ENCODE results near the gene SMPD3.

GRCh38 chr16:68451676-68452075 lies 3.4 kb upstream of the SMPD3 start:
- TF ChIP-seq EP300 (IDR thresholded peaks at IDR 0.05) (no peak), GATA3 (IDR thresholded peaks at IDR 0.05; ENCODE audit: borderline replicate concordance) (no peak), MAX (IDR thresholded peaks at IDR 0.05) (no peak), ZFP36 (IDR thresholded peaks at IDR 0.05; ENCODE audit: borderline replicate concordance, partially characterized antibody) (no peak), CTCF (IDR thresholded peaks at IDR 0.05) (no peak), PBX3 (IDR thresholded peaks at IDR 0.05) (no peak), POLR2A (IDR thresholded peaks at IDR 0.05; ENCODE audit: low read length) (no peak), MYC (IDR thresholded peaks at IDR 0.05; ENCODE audit: borderline replicate concordance, low read length) (no peak), RFX5 (IDR thresholded peaks at IDR 0.05) (no peak), REST (IDR thresholded peaks at IDR 0.05) (no peak), HMGXB4 (CRISPR knock-in tag; IDR thresholded peaks at IDR 0.05; ENCODE audit: borderline replicate concordance) (no peak), MAFK (IDR thresholded peaks at IDR 0.05; ENCODE audit: partially characterized antibody) (no peak), NPAS2 (CRISPR knock-in tag; IDR thresholded peaks at IDR 0.05; ENCODE audit: borderline replicate concordance) (no peak), RAD21 (conservative IDR thresholded peaks at IDR 0.05 in 1 of 2, IDR thresholded peaks at IDR 0.05 in 1 of 2) (no peak)
